AG10803 (cell line): ENCODE results near the gene TREML4.

Experiments used
- DNase-seq: peaks from one replicate; pipeline ENCODE4 v3.0.0; 2010; ENCODE audit warnings: low read depth
- H3K4me3 ChIP-seq: 2 replicates; pipeline ENCODE4 v1.5.1; 2011; ENCODE audit warnings: mild to moderate bottlenecking, low read length, control low read depth
- TF ChIP-seq, protein P1 (sequence below): conservative IDR thresholded peaks from 2 replicates; pipeline ENCODE4 v1.5.1; 2011; ENCODE audit warnings: mild to moderate bottlenecking, low read length, control low read depth, inconsistent platforms

Gene TREML4

DNA sequence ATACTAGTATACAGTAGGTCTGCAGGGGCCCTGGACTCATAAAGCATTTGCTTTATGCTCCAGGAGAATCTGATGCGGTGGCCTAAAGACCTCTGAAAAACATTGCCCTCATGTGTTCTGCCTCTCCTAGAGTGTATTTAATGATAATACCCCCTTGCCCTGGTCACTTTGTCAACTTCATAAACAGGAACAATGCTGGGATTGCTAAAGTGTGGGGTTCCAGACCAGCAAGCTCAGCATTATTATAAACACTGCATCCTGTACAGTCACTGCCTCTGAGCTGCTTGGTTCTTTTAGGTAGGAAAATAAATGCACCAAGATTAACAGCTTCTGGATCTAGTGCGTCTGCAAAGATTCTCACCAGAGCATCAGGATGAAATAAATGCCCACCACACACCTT lies 46.1 kb downstream of the TREML4 start:
- DNase-seq: no peak
- H3K4me3 ChIP-seq: no peak overlapping the region
- TF ChIP-seq, protein P1, sequence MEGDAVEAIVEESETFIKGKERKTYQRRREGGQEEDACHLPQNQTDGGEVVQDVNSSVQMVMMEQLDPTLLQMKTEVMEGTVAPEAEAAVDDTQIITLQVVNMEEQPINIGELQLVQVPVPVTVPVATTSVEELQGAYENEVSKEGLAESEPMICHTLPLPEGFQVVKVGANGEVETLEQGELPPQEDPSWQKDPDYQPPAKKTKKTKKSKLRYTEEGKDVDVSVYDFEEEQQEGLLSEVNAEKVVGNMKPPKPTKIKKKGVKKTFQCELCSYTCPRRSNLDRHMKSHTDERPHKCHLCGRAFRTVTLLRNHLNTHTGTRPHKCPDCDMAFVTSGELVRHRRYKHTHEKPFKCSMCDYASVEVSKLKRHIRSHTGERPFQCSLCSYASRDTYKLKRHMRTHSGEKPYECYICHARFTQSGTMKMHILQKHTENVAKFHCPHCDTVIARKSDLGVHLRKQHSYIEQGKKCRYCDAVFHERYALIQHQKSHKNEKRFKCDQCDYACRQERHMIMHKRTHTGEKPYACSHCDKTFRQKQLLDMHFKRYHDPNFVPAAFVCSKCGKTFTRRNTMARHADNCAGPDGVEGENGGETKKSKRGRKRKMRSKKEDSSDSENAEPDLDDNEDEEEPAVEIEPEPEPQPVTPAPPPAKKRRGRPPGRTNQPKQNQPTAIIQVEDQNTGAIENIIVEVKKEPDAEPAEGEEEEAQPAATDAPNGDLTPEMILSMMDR: no peak

DNA sequence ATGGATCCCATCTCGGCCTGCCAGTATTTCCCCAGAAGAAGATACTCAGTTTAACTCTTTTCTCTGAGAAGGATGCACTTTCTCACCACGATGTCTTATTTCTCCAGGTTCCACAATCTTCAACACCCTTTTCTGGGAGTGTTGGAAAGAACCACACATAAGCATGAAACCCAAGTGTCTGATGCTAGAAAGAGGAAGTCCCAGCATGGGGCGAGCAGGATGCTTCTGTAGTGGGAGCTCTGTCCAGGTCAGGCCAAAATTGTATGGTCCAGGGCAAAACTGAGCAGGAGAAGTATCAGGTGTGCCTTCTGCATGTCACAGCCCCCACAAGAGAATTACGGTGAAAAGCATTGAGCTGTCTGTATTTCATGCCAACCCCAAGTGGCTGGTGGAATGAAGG lies 47.3 kb downstream of the TREML4 start:
- H3K4me3 ChIP-seq: no peak overlapping the region
- TF ChIP-seq, protein P1: no peak
- DNase-seq: no peak

DNA sequence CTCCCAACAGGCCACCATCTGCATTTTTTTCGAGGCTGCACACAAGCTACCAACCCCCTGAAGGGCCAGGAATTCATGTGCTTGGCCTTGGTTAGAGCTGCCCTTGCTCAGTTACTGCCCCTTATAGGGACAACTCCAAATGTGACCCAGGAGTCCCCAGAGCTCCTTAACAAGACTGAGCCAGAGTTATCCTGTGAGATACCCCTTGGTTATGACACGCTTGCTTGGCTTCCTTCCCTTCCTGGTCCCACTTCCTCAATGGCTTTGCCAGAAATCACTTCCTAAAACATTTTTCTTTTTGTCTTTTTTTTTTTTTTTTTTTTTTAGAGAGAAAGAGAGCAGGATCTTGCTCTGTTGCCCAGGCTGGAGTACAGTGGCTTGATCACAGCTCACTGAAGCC lies 49.5 kb downstream of the TREML4 start:
- DNase-seq: no peak
- TF ChIP-seq, protein P1: no peak
- no peak overlapping the region for H3K4me3 ChIP-seq

DNA sequence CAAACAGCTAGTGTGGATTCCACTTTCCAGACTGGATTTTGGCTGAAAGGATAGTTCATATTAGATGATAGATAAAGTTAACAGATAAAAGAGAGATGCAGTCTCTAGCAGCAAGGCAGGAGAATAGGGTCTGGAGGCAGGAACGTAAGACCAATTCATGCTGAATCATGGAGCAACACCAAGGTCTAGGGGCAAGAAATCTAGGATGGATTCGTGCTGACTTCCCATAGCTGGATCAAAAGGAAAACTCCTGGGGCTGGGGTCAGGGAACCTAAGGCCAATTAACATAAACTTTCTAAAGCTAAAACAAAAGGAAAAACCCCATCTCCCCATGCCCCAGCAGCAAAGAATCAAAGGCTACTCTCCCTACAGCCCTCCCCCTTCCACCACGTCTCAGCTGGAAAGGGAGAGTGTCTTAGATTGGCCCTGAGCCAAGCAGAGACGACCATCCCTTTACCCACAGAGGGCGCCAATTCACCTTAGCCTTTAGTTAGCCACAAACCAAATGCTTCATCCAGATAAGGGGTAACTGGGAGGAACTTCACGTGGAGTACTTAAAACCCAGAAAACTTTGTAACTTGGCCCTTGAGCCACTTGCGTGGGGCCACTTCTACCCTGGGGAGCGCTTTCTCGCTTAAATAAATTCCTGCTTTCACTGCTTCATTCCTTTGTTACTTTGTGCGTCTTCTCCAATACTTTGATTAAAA lies 50.7 kb downstream of the TREML4 start:
- peak; percentile 18 for DNase-seq

DNA sequence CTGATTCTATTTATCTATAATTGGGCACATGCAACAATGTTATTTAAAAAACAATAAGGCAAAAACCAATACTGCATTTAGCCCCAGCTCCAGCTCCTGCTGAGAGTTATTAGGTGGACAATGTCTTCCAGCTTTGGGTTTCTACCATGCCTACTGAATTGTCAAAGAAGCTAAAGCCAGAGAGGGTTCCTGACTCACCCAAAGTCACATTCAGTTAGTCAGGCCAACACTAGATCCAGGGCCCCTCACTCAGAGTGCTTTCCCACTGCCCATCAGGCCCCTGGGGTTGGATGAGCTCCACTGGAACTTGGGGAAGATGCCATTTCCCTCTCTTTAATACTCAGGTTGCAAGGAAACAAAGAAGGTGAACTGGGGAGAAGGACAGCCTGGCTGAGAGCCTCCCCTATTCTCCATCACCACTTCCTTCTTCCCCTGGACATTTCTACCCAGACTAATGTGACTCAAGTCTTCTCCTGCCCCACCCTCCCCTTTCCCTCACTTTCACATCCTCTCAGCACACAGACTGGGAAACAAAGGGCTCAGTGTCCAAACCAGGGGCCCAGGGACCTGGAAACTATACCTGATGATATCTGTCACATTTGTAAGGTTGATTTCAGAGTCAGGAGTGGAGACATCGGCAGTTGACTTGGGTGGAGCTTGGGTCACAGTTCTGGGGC lies 52.4 kb downstream of the TREML4 start:
- TF ChIP-seq, protein P1: no peak
- H3K4me3 ChIP-seq: no peak overlapping the region
- no peak for DNase-seq

More for the DNA sequence above, 50.7 kb downstream of the TREML4 start:
- TF ChIP-seq, protein P1: 0 out of 2 replicates have a peak, but pooled peaks have one; percentile 26
- no peak overlapping the region for H3K4me3 ChIP-seq

DNA sequence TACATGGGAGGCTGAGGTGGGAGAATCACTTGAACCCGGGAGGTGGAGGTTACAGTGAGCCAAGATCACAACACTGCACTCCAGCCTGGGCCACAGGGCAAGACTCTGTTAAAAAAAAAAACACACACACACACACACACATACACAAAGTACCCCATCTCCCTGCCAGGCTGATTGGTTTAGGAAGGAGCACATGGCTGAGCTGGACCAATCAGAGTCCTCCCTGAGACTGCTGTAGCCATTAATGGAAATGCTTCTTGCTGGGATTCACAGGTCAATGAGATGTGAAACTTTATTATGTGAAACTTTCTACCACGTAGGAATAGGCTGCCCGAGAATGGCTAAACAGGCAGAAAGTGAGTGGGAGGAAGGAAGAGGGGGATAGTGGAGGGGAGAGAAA lies 55.5 kb downstream of the TREML4 start:
- DNase-seq: no peak
- no peak overlapping the region for H3K4me3 ChIP-seq
- TF ChIP-seq, protein P1: no peak

DNA sequence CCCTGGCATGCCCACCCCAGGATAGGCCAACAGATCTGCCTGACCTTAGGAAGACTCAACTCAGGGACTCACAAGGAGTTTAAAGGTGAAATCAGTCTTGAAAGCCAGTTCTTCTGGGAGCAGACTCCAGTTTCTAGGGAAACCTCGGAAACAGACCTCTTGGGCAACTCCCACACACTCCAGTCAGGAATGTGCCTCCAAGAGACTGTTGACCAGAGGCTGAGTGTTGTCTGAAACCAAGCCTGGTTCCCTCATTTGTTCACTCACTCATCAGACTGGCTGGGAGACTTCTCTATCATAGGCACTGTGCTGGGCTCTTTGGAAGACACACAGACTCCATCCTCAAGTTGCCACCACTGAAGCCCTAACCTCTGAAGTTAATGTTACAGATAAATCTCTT lies 56.6 kb downstream of the TREML4 start:
- peak; percentile 35 for DNase-seq
- H3K4me3 ChIP-seq: no peak overlapping the region
- TF ChIP-seq, protein P1: no peak
